Parathyroid adenoma (tissue), 2 donors: ENCODE measurements around the gene TRIM39.

ENCODE experiments used
- H2AFZ ChIP-seq: fragments of 300-600 bp; sonication (generic); one replicate; pipeline ENCODE4 v1.7.0; 2017; ENCODE audit warnings: antibody characterized with exemption, mild to moderate bottlenecking
- H3K27ac ChIP-seq: fragments of 300-600 bp; sonication (generic); one replicate; pipeline ENCODE4 v1.7.0; 2017
- H3K27me3 ChIP-seq: fragments of 300-600 bp; sonication (generic); one replicate; pipeline ENCODE4 v1.7.0; 2017; ENCODE audit warnings: low read length; ENCODE audit not compliant: control insufficient read depth, insufficient read depth
- H3K36me3 ChIP-seq: fragments of 300-600 bp; sonication (generic); one replicate; pipeline ENCODE4 v1.7.0; 2017; ENCODE audit warnings: low read length; ENCODE audit not compliant: control insufficient read depth, insufficient read depth
- H3K4me1 ChIP-seq: fragments of 300-600 bp; sonication (generic); one replicate; pipeline ENCODE4 v1.7.0; 2017; ENCODE audit warnings: control low read depth
- H3K4me2 ChIP-seq: fragments of 300-600 bp; sonication (generic); one replicate; pipeline ENCODE4 v1.7.0; 2017; ENCODE audit warnings: low read length
- H3K4me3 ChIP-seq: fragments of 300-600 bp; sonication (generic); one replicate; pipeline ENCODE4 v1.7.0; 2017; ENCODE audit warnings: low read depth, low read length
- H3K79me2 ChIP-seq: fragments of 300-600 bp; sonication (generic); one replicate; pipeline ENCODE4 v1.7.0; 2017; ENCODE audit warnings: control low read depth
- H3K9ac ChIP-seq: fragments of 300-600 bp; sonication (generic); one replicate; pipeline ENCODE4 v1.7.0; 2017; ENCODE audit warnings: mild to moderate bottlenecking
- H3K9me3 ChIP-seq: fragments of 300-600 bp; sonication (generic); one replicate; pipeline ENCODE4 v1.7.0; 2017; ENCODE audit warnings: low read length; ENCODE audit not compliant: control insufficient read depth
- CTCF ChIP-seq: fragments of 300-600 bp; sonication (generic); IDR thresholded peaks from one replicate; pipeline ENCODE4 v1.7.0; 2017; ENCODE audit warnings: antibody characterized with exemption, mild to moderate bottlenecking
- donor health status: primary hyperparathyroidism.

The TRIM39 gene

GRCh38 chr6:30349421-30350177, 22.9 kb downstream of the TRIM39 start:
- no peak overlapping the region for H2AFZ ChIP-seq
- H3K4me2 ChIP-seq, result no peak overlapping the region
- H3K27ac ChIP-seq, result no peak overlapping the region
- TF ChIP-seq CTCF, result no peak
- H3K79me2 ChIP-seq, result no peaks in the 10 kb centered on the region
- no peak overlapping the region for H3K4me3 ChIP-seq
- H3K9ac ChIP-seq, result no peak overlapping the region
- peaks cover 2% of the 10 kb centered on the region for H3K4me1 ChIP-seq
- no peaks in the 10 kb centered on the region for H3K9me3 ChIP-seq
- H3K27me3 ChIP-seq, result no peaks in the 10 kb centered on the region
- H3K36me3 ChIP-seq, result no peaks in the 10 kb centered on the region

- no peak for TF ChIP-seq CTCF
- no peaks in the 10 kb centered on the region for H3K27me3 ChIP-seq
These were observed 23.8 kb downstream of the TRIM39 start for GRCh38 chr6:30350524-30350923.

GRCh38 chr6:30352550-30352949, 25.8 kb downstream of the TRIM39 start:
- no peaks in the 10 kb centered on the region for H3K79me2 ChIP-seq
- H3K4me3 ChIP-seq, result no peak overlapping the region
- no peak for TF ChIP-seq CTCF
- H3K9ac ChIP-seq, result no peak overlapping the region
- H2AFZ ChIP-seq, result no peak overlapping the region
- H3K27ac ChIP-seq, result no peak overlapping the region
- H3K27me3 ChIP-seq, result no peaks in the 10 kb centered on the region
- no peaks in the 10 kb centered on the region for H3K9me3 ChIP-seq
- no peak overlapping the region for H3K4me2 ChIP-seq
- no peaks in the 10 kb centered on the region for H3K36me3 ChIP-seq
- H3K4me1 ChIP-seq, result no peaks in the 10 kb centered on the region

More at GRCh38 chr6:30350524-30350923, 23.8 kb downstream of the TRIM39 start:
- no peaks in the 10 kb centered on the region for H3K9me3 ChIP-seq
- no peaks in the 10 kb centered on the region for H3K36me3 ChIP-seq
- H3K4me1 ChIP-seq, result no peaks in the 10 kb centered on the region
- no peak overlapping the region for H2AFZ ChIP-seq
- no peak overlapping the region for H3K4me3 ChIP-seq
- H3K4me2 ChIP-seq, result no peak overlapping the region
- no peaks in the 10 kb centered on the region for H3K79me2 ChIP-seq
- H3K27ac ChIP-seq, result no peak overlapping the region
- H3K9ac ChIP-seq, result no peak overlapping the region

- H3K9me3 ChIP-seq, result no peaks in the 10 kb centered on the region
- no peak overlapping the region for H3K27ac ChIP-seq
- H3K4me2 ChIP-seq, result no peak overlapping the region
- H3K27me3 ChIP-seq, result no peaks in the 10 kb centered on the region
- no peaks in the 10 kb centered on the region for H3K79me2 ChIP-seq
- no peak overlapping the region for H2AFZ ChIP-seq
- H3K36me3 ChIP-seq, result no peaks in the 10 kb centered on the region
- H3K9ac ChIP-seq, result no peak overlapping the region
- H3K4me3 ChIP-seq, result no peak overlapping the region
- H3K4me1 ChIP-seq, result no peaks in the 10 kb centered on the region
- TF ChIP-seq CTCF, result no peak
These were observed 28.6 kb downstream of the TRIM39 start for GRCh38 chr6:30355281-30355680.

- H3K4me3 ChIP-seq, result no peak overlapping the region
- H3K9ac ChIP-seq, result no peak overlapping the region
- H3K4me1 ChIP-seq, result no peaks in the 10 kb centered on the region
- no peak for TF ChIP-seq CTCF
- no peaks in the 10 kb centered on the region for H3K27me3 ChIP-seq
- H3K4me2 ChIP-seq, result no peak overlapping the region
- H2AFZ ChIP-seq, result no peak overlapping the region
- no peaks in the 10 kb centered on the region for H3K9me3 ChIP-seq
- no peaks in the 10 kb centered on the region for H3K79me2 ChIP-seq
- H3K27ac ChIP-seq, result no peak overlapping the region
- H3K36me3 ChIP-seq, result no peaks in the 10 kb centered on the region
These were observed 29.8 kb downstream of the TRIM39 start for GRCh38 chr6:30356536-30356935.
